ENCODE measurements around the gene CEP95.

The CEP95 gene

GRCh38 chr17:64547319-64547718 lies 40.5 kb downstream of the CEP95 start:
- TF ChIP-seq CTCF (IDR thresholded peaks at IDR 0.05; ENCODE audit: control extremely low read depth, extremely low read depth, low read depth, missing control alignments), result no peak
- ChIA-PET POLR2A (interaction anchor here (0.6 kb wide), 1 partner anchor 224 kb away, joined by 3 read pairs; no protein-coding TSS in a partner anchor), CTCF (interaction anchor here (0.9 to 1.8 kb wide), 5 partner anchors 13 to 394 kb away, joined by 3 to 5 read pairs (median 3); no protein-coding TSS in a partner anchor)
- DNase-seq (ENCODE audit: extremely low spot score), result no peak

- ChIA-PET POLR2A (no interaction called here), CTCF (interaction anchor here (1.0 to 1.1 kb wide), 2 partner anchors 10 to 25 kb away, joined by 3 read pairs; no protein-coding TSS in a partner anchor)
- TF ChIP-seq CTCF (IDR thresholded peaks at IDR 0.05; ENCODE audit: control extremely low read depth, extremely low read depth, low read depth, missing control alignments), result no peak
- no peak for DNase-seq (ENCODE audit: extremely low spot score)
These were observed 44.7 kb downstream of the CEP95 start for GRCh38 chr17:64551461-64551860.

GRCh38 chr17:64554028-64554637 lies 47.4 kb downstream of the CEP95 start:
- CTCF ChIA-PET, result interaction anchor here (1.0 to 1.6 kb wide), 2 partner anchors 10 to 28 kb away, joined by 3 read pairs; no protein-coding TSS in a partner anchor
- DNase-seq (ENCODE audit: extremely low spot score), result no peak
- POLR2A ChIA-PET, result no interaction called here
- TF ChIP-seq CTCF (IDR thresholded peaks at IDR 0.05; ENCODE audit: control extremely low read depth, extremely low read depth, low read depth, missing control alignments), result no peak

GRCh38 chr17:64555281-64555680 lies 48.5 kb downstream of the CEP95 start:
- TF ChIP-seq CTCF (IDR thresholded peaks at IDR 0.05; ENCODE audit: control extremely low read depth, extremely low read depth, low read depth, missing control alignments), result no peak
- ChIA-PET POLR2A (no interaction called here), CTCF (interaction anchor here (0.8 to 1.3 kb wide), 5 partner anchors 15 to 94 kb away, joined by 3 to 6 read pairs (median 3); no protein-coding TSS in a partner anchor)
- DNase-seq (ENCODE audit: extremely low spot score), result no peak

- ChIA-PET POLR2A (no interaction called here), CTCF (interaction anchor here (0.8 to 2.1 kb wide), 2 partner anchors 8 to 15 kb away, joined by 3 to 7 read pairs; no protein-coding TSS in a partner anchor)
- DNase-seq (ENCODE audit: extremely low spot score), result no peak
- TF ChIP-seq CTCF (IDR thresholded peaks at IDR 0.05; ENCODE audit: control extremely low read depth, extremely low read depth, low read depth, missing control alignments), result no peak
These were observed 57.3 kb downstream of the CEP95 start for GRCh38 chr17:64564098-64564497.

- POLR2A ChIA-PET, result no interaction called here
- no peak for TF ChIP-seq CTCF (IDR thresholded peaks at IDR 0.05; ENCODE audit: control extremely low read depth, extremely low read depth, low read depth, missing control alignments)
- CTCF ChIA-PET, result interaction anchor here (1.0 to 1.6 kb wide), 4 partner anchors 13 to 32 kb away, joined by 3 read pairs; no protein-coding TSS in a partner anchor
- no peak for DNase-seq (ENCODE audit: extremely low spot score)
These were observed 58.8 kb downstream of the CEP95 start for GRCh38 chr17:64565563-64565962.

All from GM10248 (cell line).